C4-2B (cell line): ENCODE measurements around the gene HLA-DMA.

Source experiments
- ZFX ChIP-seq: fragments of 450-650 bp; IDR thresholded peaks from 2 replicates; pipeline ENCODE4 v1.6.1; 2017
- TF ChIP-seq, protein P1 (sequence below): fragments of 450-650 bp; conservative IDR thresholded peaks from 2 replicates; pipeline ENCODE4 v1.5.1; 2017; ENCODE audit warnings: mild to moderate bottlenecking

DNA sequence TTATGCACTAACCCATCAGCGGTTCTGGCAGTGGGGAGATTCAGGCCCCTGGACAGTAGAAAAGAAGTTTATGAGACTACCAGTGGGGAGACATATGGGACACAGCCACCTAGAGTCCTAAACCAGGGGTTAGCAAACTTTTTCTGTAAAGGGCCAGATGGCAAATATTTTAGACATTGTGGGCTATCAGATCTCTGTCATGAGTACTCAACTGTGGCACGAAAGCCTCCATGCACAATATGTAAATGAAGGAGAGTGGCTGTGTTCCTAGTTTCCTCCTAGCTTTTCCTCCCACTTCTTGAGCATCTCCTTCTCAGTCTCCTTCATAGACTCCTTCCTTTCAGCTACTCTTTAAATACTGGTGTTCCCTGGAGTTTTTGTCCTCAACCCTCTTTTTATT lies 3.3 kb upstream of the HLA-DMA start:
- TF ChIP-seq, protein P1, sequence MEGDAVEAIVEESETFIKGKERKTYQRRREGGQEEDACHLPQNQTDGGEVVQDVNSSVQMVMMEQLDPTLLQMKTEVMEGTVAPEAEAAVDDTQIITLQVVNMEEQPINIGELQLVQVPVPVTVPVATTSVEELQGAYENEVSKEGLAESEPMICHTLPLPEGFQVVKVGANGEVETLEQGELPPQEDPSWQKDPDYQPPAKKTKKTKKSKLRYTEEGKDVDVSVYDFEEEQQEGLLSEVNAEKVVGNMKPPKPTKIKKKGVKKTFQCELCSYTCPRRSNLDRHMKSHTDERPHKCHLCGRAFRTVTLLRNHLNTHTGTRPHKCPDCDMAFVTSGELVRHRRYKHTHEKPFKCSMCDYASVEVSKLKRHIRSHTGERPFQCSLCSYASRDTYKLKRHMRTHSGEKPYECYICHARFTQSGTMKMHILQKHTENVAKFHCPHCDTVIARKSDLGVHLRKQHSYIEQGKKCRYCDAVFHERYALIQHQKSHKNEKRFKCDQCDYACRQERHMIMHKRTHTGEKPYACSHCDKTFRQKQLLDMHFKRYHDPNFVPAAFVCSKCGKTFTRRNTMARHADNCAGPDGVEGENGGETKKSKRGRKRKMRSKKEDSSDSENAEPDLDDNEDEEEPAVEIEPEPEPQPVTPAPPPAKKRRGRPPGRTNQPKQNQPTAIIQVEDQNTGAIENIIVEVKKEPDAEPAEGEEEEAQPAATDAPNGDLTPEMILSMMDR: no peak
- no peak for TF ChIP-seq ZFX
